GM12873 (cell line): ENCODE results near the gene GRIN2A.

Experiments used
- CTCF ChIP-seq: IDR thresholded peaks from 2 replicates; pipeline ENCODE4 v1.5.1; 2012; ENCODE audit warnings: low read depth, mild to moderate bottlenecking, moderate library complexity, low read length, control low read depth; ENCODE audit not compliant: insufficient read depth; ENCODE audit errors: missing control alignments

The GRIN2A gene

GRCh38 chr16:9898124-9898523 is 284.1 kb downstream of the GRIN2A start:
- no peak for TF ChIP-seq CTCF

- TF ChIP-seq CTCF = no peak
Observed at GRCh38 chr16:9895817-9896216, 286.4 kb downstream of the GRIN2A start.

GRCh38 chr16:9885876-9886275 is 296.4 kb downstream of the GRIN2A start:
- TF ChIP-seq CTCF = no peak

- TF ChIP-seq CTCF = no peak
Observed at GRCh38 chr16:9885467-9885866, 296.8 kb downstream of the GRIN2A start.

GRCh38 chr16:9874219-9874618 is 308.0 kb downstream of the GRIN2A start:
- TF ChIP-seq CTCF = no peak

- no peak for TF ChIP-seq CTCF
Observed at GRCh38 chr16:9870962-9871361, 311.3 kb downstream of the GRIN2A start.

- no peak for TF ChIP-seq CTCF
Observed at GRCh38 chr16:9869776-9870175, 312.5 kb downstream of the GRIN2A start.
